Uterus (tissue), 2 donors: ENCODE measurements around the gene JCHAIN.

Experiments
- CTCF ChIP-seq, 4 experiments: fragments of 200-600 bp in 2 of 4; fragments of 450-650 bp in 2 of 4; sonication (generic) in 2 of 4; IDR thresholded peaks; one replicate each; pipeline ENCODE4 v1.5.1; 2016 to 2019; ENCODE audit warnings: antibody characterized with exemption in 4 of 4, mild to moderate bottlenecking in 2 of 4, moderate library complexity in 1 of 4
- POLR2A ChIP-seq, 2 donors: fragments of 450-650 bp; IDR thresholded peaks; one replicate each; pipeline ENCODE4 v1.6.1; 2016; ENCODE audit warnings: antibody characterized with exemption in 2 of 2, mild to moderate bottlenecking in 1 of 2, moderate library complexity in 1 of 2

- TF ChIP-seq CTCF (IDR thresholded peaks at IDR 0.05) (no peak), POLR2A (IDR thresholded peaks at IDR 0.05) (no peak)
Observed at GRCh38 chr4:70613306-70614183, 52.8 kb downstream of the JCHAIN start.
